SK-N-SH treated with all-trans-retinoic acid at 6 μM for 48 hours (cell line): ENCODE measurements around the gene SMS.

ENCODE experiments used
- GLIS3 ChIP-seq: fragments of 250-450 bp; sonication (Bioruptor Pico); IDR thresholded peaks from 2 replicates; pipeline ENCODE4 v1.5.0; 2020; ENCODE audit warnings: mild to moderate bottlenecking, moderate library complexity
- POU6F1 ChIP-seq: fragments of 250-450 bp; sonication (Bioruptor Pico); IDR thresholded peaks from 2 replicates; pipeline ENCODE4 v1.8.0; 2021; ENCODE audit warnings: low read depth, mild to moderate bottlenecking, moderate library complexity, borderline replicate concordance
- ZC3H10 ChIP-seq: fragments of 250-450 bp; sonication (Bioruptor Pico); IDR thresholded peaks from 2 replicates; pipeline ENCODE4 v1.5.1; 2021; ENCODE audit warnings: mild to moderate bottlenecking, moderate library complexity
- ZNF565 ChIP-seq: fragments of 450-650 bp; formaldehyde crosslinking; conservative IDR thresholded peaks from 2 replicates; pipeline ENCODE4 v1.5.0; 2020; ENCODE audit warnings: low read depth, mild to moderate bottlenecking, moderate library complexity
- ZNF70 ChIP-seq: fragments of 450-650 bp; formaldehyde crosslinking; IDR thresholded peaks from 2 replicates; pipeline ENCODE4 v1.5.0; 2020; ENCODE audit warnings: mild to moderate bottlenecking, moderate library complexity
- ZNF8 ChIP-seq: fragments of 450-650 bp; formaldehyde crosslinking; IDR thresholded peaks from 2 replicates; pipeline ENCODE4 v1.5.0; 2020; ENCODE audit warnings: mild to moderate bottlenecking, moderate library complexity

GRCh38 chrX:21978346-21978745 is 37.8 kb downstream of the SMS start:
- no peak for TF ChIP-seq POU6F1
- TF ChIP-seq GLIS3 (CRISPR knock-in tag) = no peak
- no peak for TF ChIP-seq ZC3H10 (CRISPR knock-in tag)
- TF ChIP-seq ZNF8 (CRISPR knock-in tag) = no peak
- no peak for TF ChIP-seq ZNF565 (CRISPR knock-in tag)
- no peak for TF ChIP-seq ZNF70 (CRISPR knock-in tag)
